ENCODE results near the gene RAB4A. TPM values are rescaled to one million over a fixed set of nuclear protein-coding genes. Genes with fewer than 3 reads are reported as not detected.

RAB4A gene
- total and polyA plus RNA-seq, 2 experiments from 2014 or later: 43.2 to 69.7 TPM

GRCh38 chr1:229230140-229230892 is 40.6 kb upstream of the RAB4A start:
- no peak overlapping the region for H3K27ac ChIP-seq
- no peak for DNase-seq (ENCODE audit: low read depth in 1 of 2, low spot score in 1 of 2)

DNA sequence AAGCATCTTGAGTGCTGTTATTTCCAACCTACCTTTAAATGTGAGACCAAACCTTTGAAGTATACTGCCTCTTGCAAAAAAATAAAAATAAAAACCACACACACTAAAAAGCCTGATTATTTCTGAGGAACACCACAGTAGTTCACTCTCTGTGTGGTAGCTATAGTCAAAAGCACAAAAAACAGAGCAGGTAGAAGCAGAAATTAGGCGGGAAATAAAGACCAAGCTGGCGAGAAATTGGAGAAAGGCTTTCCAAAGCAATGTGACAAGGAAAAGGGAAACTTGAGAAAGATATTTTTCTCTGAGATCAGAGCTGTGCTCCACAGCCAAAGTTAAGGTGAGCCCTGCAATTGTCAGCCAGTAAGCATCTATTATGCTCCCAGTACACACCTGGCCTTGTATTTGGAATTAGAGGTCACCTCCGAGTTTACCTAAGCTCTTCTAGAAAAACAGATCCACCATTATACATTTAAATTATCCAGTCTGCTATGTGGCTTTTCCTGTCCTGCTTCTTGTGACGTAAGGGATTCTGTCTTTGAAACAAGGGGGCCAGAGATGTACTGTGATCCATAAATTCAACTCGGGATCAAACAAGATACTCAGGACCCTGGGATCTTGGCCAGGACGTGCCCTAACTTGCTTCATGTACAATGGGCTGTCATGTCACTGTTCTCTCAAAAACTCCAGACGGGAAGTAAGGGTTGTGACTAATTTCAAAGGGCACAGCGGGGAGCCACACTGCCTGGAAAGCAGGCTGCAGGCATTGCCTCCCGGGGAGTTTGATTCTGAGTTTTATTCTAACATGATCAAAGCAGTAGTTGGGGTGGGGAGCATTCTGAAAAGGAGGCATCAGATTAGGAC is 39.8 kb upstream of the RAB4A start:
- peaks cover 3% of the 10 kb centered on the region for H3K4me1 ChIP-seq (ENCODE audit: low read depth)
- H3K27ac ChIP-seq: no peak overlapping the region
- H3K27me3 ChIP-seq: peaks cover 30% of the 10 kb centered on the region
- TF ChIP-seq, protein P1, sequence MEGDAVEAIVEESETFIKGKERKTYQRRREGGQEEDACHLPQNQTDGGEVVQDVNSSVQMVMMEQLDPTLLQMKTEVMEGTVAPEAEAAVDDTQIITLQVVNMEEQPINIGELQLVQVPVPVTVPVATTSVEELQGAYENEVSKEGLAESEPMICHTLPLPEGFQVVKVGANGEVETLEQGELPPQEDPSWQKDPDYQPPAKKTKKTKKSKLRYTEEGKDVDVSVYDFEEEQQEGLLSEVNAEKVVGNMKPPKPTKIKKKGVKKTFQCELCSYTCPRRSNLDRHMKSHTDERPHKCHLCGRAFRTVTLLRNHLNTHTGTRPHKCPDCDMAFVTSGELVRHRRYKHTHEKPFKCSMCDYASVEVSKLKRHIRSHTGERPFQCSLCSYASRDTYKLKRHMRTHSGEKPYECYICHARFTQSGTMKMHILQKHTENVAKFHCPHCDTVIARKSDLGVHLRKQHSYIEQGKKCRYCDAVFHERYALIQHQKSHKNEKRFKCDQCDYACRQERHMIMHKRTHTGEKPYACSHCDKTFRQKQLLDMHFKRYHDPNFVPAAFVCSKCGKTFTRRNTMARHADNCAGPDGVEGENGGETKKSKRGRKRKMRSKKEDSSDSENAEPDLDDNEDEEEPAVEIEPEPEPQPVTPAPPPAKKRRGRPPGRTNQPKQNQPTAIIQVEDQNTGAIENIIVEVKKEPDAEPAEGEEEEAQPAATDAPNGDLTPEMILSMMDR (IDR thresholded peaks at IDR 0.05; ENCODE audit: low read depth, low read length): no peak
- no peaks in the 10 kb centered on the region for H3K36me3 ChIP-seq
- H3K4me3 ChIP-seq: no peak overlapping the region
- H3K9me3 ChIP-seq (ENCODE audit: low read depth): no peaks in the 10 kb centered on the region
- peak in 1 of 2 donors; percentile 22 for DNase-seq (ENCODE audit: low read depth in 1 of 2, low spot score in 1 of 2)

More at GRCh38 chr1:229230140-229230892, 40.6 kb upstream of the RAB4A start:
- Histone ChIP-seq H3K9me3 (ENCODE audit: low read depth) (no peaks in the 10 kb centered on the region), H3K4me1 (ENCODE audit: low read depth) (peaks cover 3% of the 10 kb centered on the region), H3K27me3 (peaks cover 31% of the 10 kb centered on the region), H3K36me3 (no peaks in the 10 kb centered on the region), H3K4me3 (no peak overlapping the region)
- TF ChIP-seq, protein P1 (IDR thresholded peaks at IDR 0.05; ENCODE audit: low read depth, low read length): no peak

DNA sequence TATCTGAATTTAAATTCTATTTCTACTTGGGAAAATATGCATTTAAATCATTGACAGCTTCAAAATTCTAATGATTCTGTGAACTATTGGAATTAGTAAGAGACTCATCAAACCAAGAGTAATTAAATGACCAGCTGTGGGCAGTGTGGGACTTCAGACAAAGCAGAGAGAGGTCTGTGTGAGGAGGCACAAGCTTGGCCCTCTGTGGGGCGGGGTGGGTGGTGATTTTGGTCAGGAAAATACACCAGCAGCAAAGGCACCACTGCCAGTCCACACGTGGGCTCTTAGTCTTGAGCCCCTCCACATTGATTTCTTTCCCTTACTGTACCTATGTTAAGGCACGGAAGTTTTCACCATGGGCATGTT is 39.2 kb upstream of the RAB4A start:
- Histone ChIP-seq H3K4me1 (ENCODE audit: low read depth) (peaks cover 3% of the 10 kb centered on the region), H3K27ac (no peak overlapping the region)
- no peak for DNase-seq (ENCODE audit: low read depth in 1 of 2, low spot score in 1 of 2)

GRCh38 chr1:229234870-229235472 is 35.9 kb upstream of the RAB4A start:
- Histone ChIP-seq H3K27ac (no peak overlapping the region), H3K36me3 (no peaks in the 10 kb centered on the region), H3K9me3 (ENCODE audit: low read depth) (no peaks in the 10 kb centered on the region), H3K4me1 (ENCODE audit: low read depth) (no peaks in the 10 kb centered on the region), H3K27me3 (peaks cover 22% of the 10 kb centered on the region), H3K4me3 (no peak overlapping the region)
- TF ChIP-seq, protein P1 (IDR thresholded peaks at IDR 0.05; ENCODE audit: low read depth, low read length): no peak
- no peak for DNase-seq (ENCODE audit: low read depth in 1 of 2, low spot score in 1 of 2)

More for the DNA sequence above, 39.2 kb upstream of the RAB4A start:
- H3K4me3 ChIP-seq: no peak overlapping the region
- H3K9me3 ChIP-seq (ENCODE audit: low read depth): no peaks in the 10 kb centered on the region
- TF ChIP-seq, protein P1 (IDR thresholded peaks at IDR 0.05; ENCODE audit: low read depth, low read length): no peak
- H3K36me3 ChIP-seq: no peaks in the 10 kb centered on the region
- peaks cover 30% of the 10 kb centered on the region for H3K27me3 ChIP-seq

DNA sequence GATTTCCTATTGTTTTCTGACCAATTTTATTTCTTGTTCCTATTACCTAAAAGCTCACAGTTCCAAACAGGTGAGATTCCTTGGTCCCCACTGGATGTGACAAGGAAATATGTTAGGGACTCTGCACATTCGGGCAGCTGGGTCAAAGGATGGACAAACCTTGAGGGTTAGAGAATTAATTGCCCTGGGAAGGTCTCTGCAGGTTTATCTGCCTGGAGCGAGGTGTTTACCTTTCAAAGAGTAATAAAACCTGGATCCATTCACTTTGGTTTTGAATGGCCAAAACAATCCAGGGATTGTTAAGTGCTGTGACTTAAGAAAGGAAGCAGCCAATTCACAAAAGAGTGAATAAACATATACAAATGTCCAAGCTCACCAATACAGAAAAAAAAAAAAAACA is 33.6 kb upstream of the RAB4A start:
- DNase-seq (ENCODE audit: low read depth in 1 of 2, low spot score in 1 of 2): no peak
- H3K36me3 ChIP-seq: no peaks in the 10 kb centered on the region
- no peak overlapping the region for H3K27ac ChIP-seq
- H3K9me3 ChIP-seq (ENCODE audit: low read depth): no peaks in the 10 kb centered on the region
- H3K4me1 ChIP-seq (ENCODE audit: low read depth): no peaks in the 10 kb centered on the region
- H3K27me3 ChIP-seq: peaks cover under 1% of the 10 kb centered on the region
- TF ChIP-seq, protein P1 (IDR thresholded peaks at IDR 0.05; ENCODE audit: low read depth, low read length): no peak
- H3K4me3 ChIP-seq: no peak overlapping the region
